ENCODE results near the gene METTL6. TPM values are rescaled to one million over a fixed set of nuclear protein-coding genes. Genes with fewer than 3 reads are reported as not detected.

The METTL6 gene
- total RNA-seq, 4 donors from 2014 or later, result 13.2 to 20.8 (median 17.0) TPM

GRCh38 chr3:15470261-15470660, 42.9 kb upstream of the METTL6 start:
- Histone ChIP-seq H3K4me1 (no peaks in the 10 kb centered on the region), H3K4me3 (no peak overlapping the region), H3K27ac (no peak overlapping the region), H3K36me3 (peaks cover 0 to 18% (median 0%) of the 10 kb centered on the region in 3 donors), H3K27me3 (no peaks in the 10 kb centered on the region), H3K9me3 (no peaks in the 10 kb centered on the region)
- TF ChIP-seq POLR2A (IDR thresholded peaks at IDR 0.05), result no peak
- no peak for TF ChIP-seq EP300 (IDR thresholded peaks at IDR 0.05)
- no peak for TF ChIP-seq CTCF (IDR thresholded peaks at IDR 0.05)
- WGBS, 2 donors, result 88 to 89% methylated on average over 6 of the region's 6 CpGs
- DNase-seq (ENCODE audit: low spot score in 2 of 2), result no peak

- no peaks in the 10 kb centered on the region for H3K9me3 ChIP-seq
- TF ChIP-seq CTCF (IDR thresholded peaks at IDR 0.05) (no peak), EP300 (IDR thresholded peaks at IDR 0.05) (no peak), POLR2A (IDR thresholded peaks at IDR 0.05) (no peak)
- no peak for DNase-seq (ENCODE audit: low spot score in 2 of 2)
- no peaks in the 10 kb centered on the region for H3K27me3 ChIP-seq
- peaks cover 0 to 28% (median 0%) of the 10 kb centered on the region in 3 donors for H3K36me3 ChIP-seq
- H3K27ac ChIP-seq, result no peak overlapping the region
- H3K4me3 ChIP-seq, result no peak overlapping the region
- 74 to 76% methylated on average over 11 of the region's 11 CpGs for WGBS, 2 donors
- no peaks in the 10 kb centered on the region for H3K4me1 ChIP-seq
Measured at GRCh38 chr3:15467227-15468181, 40.2 kb upstream of the METTL6 start.

GRCh38 chr3:15465876-15466585, 38.7 kb upstream of the METTL6 start:
- H3K27ac ChIP-seq, result no peak overlapping the region
- H3K4me3 ChIP-seq, result no peak overlapping the region
- TF ChIP-seq EP300 (IDR thresholded peaks at IDR 0.05) (no peak), POLR2A (IDR thresholded peaks at IDR 0.05) (no peak), CTCF (IDR thresholded peaks at IDR 0.05) (no peak)
- H3K9me3 ChIP-seq, result no peaks in the 10 kb centered on the region
- H3K4me1 ChIP-seq, result no peaks in the 10 kb centered on the region
- 94 to 97% methylated on average over 6 of the region's 6 CpGs for WGBS, 2 donors
- H3K27me3 ChIP-seq, result no peaks in the 10 kb centered on the region
- DNase-seq (ENCODE audit: low spot score in 2 of 2), result no peak
- peaks cover 0 to 28% (median 0%) of the 10 kb centered on the region in 3 donors for H3K36me3 ChIP-seq

GRCh38 chr3:15462451-15462850, 35.1 kb upstream of the METTL6 start:
- Histone ChIP-seq H3K4me3 (no peak overlapping the region), H3K9me3 (no peaks in the 10 kb centered on the region), H3K36me3 (peaks cover 0 to 44% (median 0%) of the 10 kb centered on the region in 3 donors), H3K27ac (no peak overlapping the region), H3K4me1 (no peaks in the 10 kb centered on the region), H3K27me3 (no peaks in the 10 kb centered on the region)
- DNase-seq (ENCODE audit: low spot score in 2 of 2), result no peak
- WGBS, 2 donors, result 81 to 85% methylated on average over 5 of the region's 5 CpGs
- TF ChIP-seq EP300 (IDR thresholded peaks at IDR 0.05), result no peak

- Histone ChIP-seq H3K4me1 (no peaks in the 10 kb centered on the region), H3K4me3 (no peak overlapping the region), H3K9me3 (no peaks in the 10 kb centered on the region), H3K27me3 (no peaks in the 10 kb centered on the region), H3K27ac (no peak overlapping the region), H3K36me3 (peaks cover 0 to 45% (median 0%) of the 10 kb centered on the region in 3 donors)
- DNase-seq (ENCODE audit: low spot score in 2 of 2), result no peak
- WGBS, 2 donors, result 59 to 61% methylated on average over 4 of the region's 4 CpGs
- TF ChIP-seq POLR2A (IDR thresholded peaks at IDR 0.05), result no peak
- no peak for TF ChIP-seq EP300 (IDR thresholded peaks at IDR 0.05)
- TF ChIP-seq CTCF (IDR thresholded peaks at IDR 0.05), result no peak
Measured at GRCh38 chr3:15460891-15461531, 33.7 kb upstream of the METTL6 start.
